NOMO-1 treated with DMSO at 0.1 percent for 48 hours (cell line): ENCODE results near the gene ZNF557.

Source experiments
- DNase-seq: peaks from one replicate; lab custom pipeline; 2025; ENCODE audit not compliant: unreplicated experiment; lab: John Stamatoyannopoulos, UW

The ZNF557 gene

GRCh38 chr19:7074705-7075282, 5.3 kb downstream of the ZNF557 start:
- DNase-seq = no peak

GRCh38 chr19:7076151-7076550, 6.6 kb downstream of the ZNF557 start:
- no peak for DNase-seq

DNA sequence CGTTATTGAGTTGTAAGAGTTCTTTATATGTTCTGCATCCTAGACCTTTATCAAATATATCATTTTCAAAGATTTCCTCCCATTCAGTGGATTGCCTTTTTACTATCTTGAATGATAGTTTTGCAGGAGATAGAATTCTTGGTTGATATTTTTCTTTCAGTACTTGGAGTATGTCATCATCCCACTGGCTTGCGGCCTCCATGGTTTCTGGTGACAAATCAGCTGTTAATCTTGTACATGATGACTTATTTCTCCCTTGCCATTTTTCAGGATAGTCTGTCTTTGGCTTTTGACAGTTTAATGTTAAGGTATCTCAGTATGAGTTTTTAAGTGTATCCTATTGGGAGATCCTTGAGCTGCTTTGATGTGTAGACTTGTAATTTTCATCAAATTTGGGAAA, 8.5 kb downstream of the ZNF557 start:
- DNase-seq = no peak

DNA sequence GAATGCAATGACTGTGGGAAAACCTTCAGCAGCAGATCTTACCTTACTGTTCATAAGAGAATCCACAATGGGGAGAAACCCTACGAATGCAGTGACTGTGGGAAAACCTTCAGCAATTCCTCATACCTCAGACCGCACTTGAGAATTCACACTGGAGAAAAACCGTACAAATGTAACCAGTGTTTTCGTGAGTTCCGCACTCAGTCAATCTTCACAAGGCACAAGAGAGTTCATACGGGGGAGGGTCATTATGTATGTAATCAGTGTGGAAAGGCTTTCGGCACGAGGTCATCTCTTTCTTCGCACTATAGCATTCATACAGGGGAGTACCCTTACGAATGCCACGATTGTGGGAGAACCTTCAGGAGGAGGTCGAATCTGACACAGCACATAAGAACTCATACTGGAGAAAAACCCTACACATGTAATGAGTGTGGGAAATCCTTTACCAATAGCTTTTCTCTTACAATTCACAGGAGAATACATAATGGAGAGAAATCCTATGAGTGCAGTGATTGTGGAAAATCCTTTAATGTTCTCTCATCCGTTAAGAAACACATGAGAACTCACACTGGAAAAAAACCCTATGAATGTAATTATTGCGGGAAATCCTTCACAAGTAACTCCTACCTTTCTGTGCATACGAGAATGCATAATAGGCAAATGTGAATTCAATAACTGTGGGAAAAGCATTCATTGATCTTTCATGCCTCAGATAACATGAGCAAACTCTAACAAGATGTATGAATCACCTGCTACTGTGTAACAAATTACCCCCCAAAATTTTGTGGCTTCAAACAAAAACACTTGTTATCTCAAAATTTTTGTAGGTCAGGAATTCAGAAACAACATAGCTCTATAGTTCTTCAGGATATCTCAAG, 13.8 kb downstream of the ZNF557 start:
- no peak for DNase-seq

DNA sequence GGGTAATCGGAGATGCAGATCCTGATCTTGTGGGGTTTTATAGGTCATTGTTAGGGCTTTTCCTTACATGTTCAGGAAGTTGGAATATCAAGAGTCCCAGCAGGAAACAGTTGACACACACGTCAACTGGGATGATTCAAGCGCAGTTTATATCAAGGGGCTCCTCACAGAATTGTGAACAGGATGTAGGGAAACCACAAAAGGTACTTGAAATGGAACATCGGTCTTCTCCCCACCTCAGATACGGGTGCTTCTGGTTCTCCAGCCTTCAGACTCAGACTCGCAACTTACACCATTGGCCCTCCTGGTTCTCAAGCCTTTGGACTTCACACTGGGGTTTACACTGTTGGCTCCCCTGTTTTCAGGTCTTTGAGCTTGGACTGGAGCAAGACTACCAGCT, 19.5 kb downstream of the ZNF557 start:
- no peak for DNase-seq

DNA sequence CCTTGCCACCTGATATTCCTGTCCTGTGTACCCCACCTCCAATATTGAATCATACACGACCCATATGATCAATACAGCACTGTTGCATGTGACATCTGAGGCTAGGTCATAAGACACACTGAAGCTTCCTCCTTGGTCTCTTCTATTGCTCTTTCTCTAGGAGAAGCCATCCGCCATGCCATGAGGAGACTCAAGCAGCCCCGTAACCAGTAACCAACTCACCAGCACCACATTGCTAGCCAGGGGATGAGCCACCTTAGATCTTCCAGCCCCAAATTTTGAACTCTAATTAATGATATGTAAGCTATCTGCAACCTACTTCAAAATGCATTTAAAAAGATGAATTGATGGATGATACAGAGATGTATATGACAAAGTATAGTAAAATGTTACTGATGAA, 28.6 kb downstream of the ZNF557 start:
- DNase-seq = no peak

GRCh38 chr19:7098701-7099596, 29.4 kb downstream of the ZNF557 start:
- DNase-seq = peak; percentile 98

DNA sequence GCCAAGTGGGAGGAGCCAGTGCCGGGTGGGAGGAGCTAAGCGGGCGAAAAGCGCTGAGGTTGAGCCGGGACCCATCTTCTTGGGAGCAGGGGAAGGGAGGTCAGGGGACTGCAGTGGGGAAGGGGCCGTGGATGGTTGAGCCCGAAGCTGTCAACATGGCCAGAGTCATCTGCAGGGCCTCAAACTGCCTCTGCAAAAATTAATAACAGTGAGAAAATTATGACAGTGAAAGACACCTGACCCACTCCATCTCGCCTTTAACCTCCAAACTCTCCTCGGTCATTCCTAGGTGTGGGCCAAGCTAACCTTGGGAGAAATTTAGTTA, 30.1 kb downstream of the ZNF557 start:
- DNase-seq = no peak

DNA sequence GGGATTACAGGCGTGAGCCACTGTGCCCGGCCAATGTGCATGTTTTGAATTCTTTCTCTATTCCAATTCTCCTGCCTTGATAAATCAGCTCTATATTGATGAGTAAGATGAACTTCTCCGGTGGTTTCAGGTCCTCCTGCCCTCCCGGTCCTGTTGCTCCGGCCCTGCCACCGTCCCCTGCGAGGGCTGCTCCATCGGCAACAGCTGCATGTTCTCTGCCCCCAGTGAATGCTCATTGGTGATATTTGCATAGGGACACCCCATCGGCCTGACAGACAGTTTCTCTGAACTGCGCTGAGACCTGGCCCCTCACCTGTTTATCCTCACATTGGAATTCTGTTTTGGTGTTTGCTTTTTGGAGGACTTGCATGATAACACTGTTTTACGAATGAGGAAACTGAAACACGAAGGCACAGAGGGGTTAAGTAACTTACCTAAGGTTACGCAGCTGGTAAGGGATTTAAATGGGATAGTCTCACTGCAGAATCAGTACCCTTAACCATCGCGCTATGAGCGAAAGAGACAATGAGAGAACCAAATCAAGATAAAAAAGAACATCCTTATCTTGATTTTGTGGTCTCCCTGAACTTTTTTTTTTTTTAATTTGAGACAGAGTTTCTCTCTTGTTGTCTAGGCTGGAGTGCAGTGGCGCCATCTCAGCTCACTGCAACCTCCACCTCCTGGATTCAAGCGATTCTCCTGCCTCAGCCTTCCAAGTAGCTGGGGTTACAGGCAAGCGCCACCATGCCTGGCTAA, 32.2 kb downstream of the ZNF557 start:
- no peak for DNase-seq

GRCh38 chr19:7104747-7105447, 35.4 kb downstream of the ZNF557 start:
- no peak for DNase-seq

GRCh38 chr19:7106711-7107657, 37.5 kb downstream of the ZNF557 start:
- no peak for DNase-seq

GRCh38 chr19:7109678-7110289, 40.3 kb downstream of the ZNF557 start:
- DNase-seq = no peak

GRCh38 chr19:7112675-7113074, 43.2 kb downstream of the ZNF557 start:
- DNase-seq = no peak

DNA sequence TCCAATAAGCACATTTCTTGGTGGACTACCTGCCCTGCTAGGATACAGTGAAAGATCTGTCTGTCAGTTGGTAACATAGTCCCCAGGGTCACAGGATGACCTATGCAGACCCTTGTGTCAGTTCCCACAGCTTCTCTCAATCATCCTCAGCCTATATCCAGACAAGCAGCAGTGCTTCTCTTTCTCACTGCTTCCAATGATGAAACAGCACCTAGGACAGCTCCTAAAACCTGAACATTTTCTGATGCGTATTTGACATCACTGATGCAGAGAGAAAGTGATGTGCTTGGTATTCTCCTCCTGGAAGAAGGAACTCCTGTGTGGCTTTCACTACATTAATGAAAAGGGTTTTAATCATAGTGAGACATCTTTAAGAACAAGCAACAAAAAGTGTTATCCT, 43.7 kb downstream of the ZNF557 start:
- no peak for DNase-seq

DNA sequence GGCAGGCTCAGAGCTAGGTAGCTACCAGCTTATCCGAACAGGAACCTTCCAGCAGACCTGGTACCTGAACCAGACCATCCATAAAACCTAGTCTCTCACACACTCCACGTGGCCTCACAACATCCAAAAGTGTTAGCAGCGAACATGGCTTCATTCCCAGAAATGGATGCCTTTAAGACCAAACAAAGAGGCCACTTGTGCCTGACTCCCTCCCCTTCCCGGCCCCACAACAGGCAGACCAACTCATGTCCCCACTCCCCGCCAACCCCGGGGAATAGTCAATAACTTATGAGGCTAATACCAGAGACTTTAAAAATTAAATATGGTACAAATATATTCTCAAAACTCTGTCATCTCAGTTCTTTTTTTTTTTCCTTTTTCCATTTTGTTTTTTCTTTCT, 46.2 kb downstream of the ZNF557 start:
- DNase-seq = no peak

DNA sequence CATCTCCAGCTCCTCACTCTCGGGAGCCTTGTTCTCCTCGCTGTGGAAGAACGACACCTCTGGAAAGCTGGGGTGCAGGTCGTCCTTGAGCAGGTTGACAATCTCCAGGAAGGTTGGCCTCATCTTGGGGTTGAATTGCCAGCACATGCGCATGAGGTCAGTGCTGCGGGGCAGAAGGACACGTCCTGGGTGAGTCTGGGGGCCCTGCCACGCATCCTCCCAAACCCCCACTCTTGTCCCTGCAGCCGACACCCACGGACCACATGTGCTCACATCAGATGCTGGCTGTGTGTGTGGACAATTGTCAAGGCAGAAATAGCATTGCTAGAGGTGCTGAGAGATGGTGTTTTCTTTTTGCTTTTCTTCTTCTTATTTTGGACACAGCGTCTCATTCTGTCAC, 47.7 kb downstream of the ZNF557 start:
- DNase-seq = no peak

- DNase-seq = no peak
These were observed 50.1 kb downstream of the ZNF557 start for GRCh38 chr19:7119582-7119981.

DNA sequence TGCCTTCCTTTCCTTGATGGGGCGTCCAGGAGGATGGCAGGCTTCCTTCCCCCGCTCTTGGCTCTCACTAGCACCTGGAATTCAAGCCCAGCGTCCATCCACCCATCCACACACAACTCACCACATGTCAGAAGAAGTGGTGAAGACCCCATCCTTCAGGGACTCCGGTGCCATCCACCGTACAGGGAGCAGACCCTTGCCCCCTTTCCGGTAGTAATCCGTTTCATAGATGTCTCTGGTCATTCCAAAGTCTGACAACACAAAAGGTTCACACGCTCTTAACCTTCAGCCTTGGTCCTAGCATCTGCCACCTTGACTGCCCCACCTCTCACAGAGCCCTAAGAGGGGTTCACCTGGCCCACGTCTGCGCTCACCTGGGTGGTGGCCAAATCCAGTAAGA, 51.0 kb downstream of the ZNF557 start:
- DNase-seq = no peak

DNA sequence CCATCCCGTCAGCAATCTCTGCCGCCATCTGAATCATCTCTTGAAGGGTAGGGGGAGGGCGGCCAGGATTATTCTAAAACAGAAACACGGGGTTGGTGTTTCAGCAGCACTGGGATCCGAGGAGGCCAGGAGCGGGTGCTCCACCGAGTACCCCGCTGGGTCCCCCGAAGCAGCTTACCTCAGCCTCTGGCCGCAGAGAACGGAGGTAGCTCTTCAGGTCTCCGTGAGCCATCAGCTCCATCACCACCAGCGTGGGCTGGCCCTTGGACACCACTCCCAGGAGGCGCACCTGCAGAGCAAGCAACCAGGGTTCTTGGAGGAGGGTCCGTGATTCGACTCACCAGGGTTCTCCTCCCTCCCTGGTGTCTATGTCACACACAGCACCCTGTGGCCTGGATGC, 53.2 kb downstream of the ZNF557 start:
- DNase-seq = no peak
